Measurements from ENCODE around the gene ZNF91.
"Not testable (repeated sequence)": the region's sequence is repeated elsewhere in the genome, so short reads cannot be mapped to it uniquely, and the experiment has no call there.

ZNF91 gene

DNA sequence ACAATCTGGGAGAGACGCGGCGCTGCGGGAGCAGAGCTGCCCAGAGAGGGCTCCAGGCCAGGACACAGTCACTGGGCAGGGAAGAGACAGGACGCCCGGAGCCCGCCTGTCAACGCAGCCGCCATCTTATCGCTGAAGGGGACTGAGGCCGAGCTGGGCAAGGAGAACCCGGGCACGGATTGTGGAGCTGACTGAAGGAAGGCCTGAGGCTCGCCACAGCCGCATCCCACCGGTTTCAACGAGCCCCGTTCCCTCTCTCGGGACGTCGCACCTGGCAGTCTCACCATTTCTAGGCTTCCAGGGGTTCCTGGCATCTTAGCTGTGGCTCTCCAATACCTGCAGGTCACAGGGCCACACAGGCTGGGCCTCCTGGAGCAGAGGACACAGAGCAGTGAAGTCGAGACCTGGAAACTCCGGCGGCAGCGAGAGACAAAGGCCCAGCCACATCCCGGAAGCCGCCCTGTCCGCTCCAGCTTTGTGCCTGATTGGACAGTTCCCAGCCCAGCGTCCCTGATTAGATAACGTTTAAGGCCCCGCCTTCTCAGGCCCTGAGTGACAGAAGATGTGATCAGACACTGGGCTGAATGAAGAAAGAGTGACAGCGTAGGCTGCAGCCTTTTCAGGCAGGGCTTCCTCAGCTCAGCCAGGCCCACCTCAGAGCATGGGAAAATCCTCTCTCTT, at the start of gene ZNF91:
ZNF91 (minus strand) TSS at position 431 of the 681 bp plus-strand sequence; CDS start at position 314, 117 bp downstream.
- DNase-seq (ENCODE audit: low read depth in 2 of 2), result peak; percentile 91 to 92

GRCh38 chr19:23440791-23441190, 45.5 kb upstream of the ZNF91 start:
- DNase-seq (ENCODE audit: low read depth in 2 of 2), result no peak

- no peak for DNase-seq (ENCODE audit: low read depth in 2 of 2)
Observed at GRCh38 chr19:23440207-23440606, 44.9 kb upstream of the ZNF91 start.

GRCh38 chr19:23439623-23440022, 44.4 kb upstream of the ZNF91 start:
- DNase-seq (ENCODE audit: low read depth in 2 of 2), result no peak

DNA sequence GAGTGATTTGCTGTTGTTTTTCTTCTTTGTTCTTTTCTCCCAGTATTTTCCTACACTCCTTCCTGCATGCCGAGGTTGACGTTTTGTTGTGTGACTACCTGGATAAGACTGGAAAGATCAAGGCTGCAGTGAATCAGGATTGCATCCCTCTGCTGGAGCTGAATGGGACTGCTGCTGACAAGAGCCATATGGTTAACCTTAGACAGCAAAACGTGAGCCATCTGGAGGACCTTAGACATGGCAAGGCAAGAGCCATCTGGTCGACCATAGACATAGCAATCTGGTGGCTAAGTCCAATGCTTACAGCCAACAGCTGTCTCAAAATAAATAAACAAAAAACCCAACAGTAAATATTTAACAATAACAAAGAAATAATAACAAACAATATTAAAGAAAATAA, 42.6 kb upstream of the ZNF91 start:
- DNase-seq (ENCODE audit: low read depth in 2 of 2), result no peak

GRCh38 chr19:23436944-23437343, 41.7 kb upstream of the ZNF91 start:
- no peak for DNase-seq (ENCODE audit: low read depth in 2 of 2)

GRCh38 chr19:23436318-23436717, 41.0 kb upstream of the ZNF91 start:
- no peak for DNase-seq (ENCODE audit: low read depth in 2 of 2)

GRCh38 chr19:23420824-23421223, 25.6 kb upstream of the ZNF91 start:
- no peak for DNase-seq (ENCODE audit: low read depth in 2 of 2)

DNA sequence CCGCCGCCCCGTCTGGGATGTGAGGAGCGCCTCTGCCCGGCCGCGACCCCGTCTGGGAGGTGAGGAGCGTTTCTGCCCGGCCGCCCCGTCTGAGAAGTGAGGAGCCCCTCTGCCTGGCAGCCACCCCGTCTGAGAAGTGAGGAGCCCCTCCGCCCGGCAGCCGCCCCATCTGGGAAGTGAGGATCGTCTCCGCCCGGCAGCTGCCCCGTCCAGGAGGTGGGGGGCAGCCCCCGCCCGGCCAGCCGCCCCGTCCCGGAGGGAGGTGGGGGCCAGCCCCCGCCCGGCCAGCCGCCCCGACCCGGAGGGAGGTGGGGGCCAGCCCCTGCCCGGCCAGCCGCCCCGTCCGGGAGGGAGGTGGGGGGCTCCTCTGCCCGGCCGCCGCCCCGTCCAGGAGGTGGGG, 24.0 kb upstream of the ZNF91 start:
- not testable (repeated sequence) for DNase-seq (ENCODE audit: low read depth in 2 of 2)

DNA sequence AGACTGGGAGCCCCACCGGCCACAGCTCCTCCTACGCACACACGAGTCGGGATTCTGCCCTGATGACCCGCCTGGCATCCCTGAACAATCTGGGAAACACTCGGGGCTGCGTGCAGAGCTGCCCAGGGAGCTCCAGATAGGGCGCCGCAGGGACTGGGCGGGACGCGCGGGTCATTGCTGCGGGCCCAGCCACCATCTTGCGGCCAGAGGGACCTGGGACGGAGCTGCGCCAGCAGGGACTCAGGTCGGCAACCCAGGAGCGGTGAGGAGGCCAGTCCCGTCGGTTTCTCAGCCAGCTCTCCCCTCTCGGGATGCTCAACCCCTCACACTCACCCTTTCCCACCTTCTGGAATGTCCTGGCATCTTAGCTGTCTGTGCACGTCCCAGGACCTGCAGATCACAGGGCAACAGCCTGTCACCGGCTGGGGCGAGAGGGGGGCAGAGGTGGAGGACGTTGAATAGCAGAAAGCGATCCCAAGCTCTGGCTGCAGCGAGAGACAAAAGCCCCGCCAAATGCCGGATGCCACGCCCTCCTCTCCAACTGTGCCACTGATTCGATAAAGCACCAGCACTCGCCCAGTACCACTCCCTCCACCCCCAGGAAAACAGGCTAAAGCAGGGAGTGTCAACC, 20.4 kb upstream of the ZNF91 start:
- no peak for DNase-seq (ENCODE audit: low read depth in 2 of 2)

DNA sequence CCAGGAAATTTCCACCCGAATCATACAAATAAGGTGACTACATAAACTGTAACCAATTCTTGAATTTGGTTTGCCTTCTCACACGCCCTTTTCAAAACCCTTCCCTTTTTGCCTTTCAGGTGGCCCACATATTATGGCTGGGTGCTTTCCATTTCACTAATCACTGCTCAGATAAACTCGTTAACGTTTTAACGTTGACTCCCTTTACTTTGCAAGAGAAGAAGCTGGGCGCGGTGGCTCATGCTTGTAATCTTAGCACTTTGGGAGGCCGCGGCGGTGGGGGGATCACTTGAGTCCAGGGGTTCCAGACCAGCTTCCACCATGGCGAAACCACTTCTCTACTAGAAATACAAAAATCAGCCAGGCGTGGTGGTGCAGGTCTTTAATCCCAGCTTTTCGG, 19.8 kb upstream of the ZNF91 start:
- DNase-seq (ENCODE audit: low read depth in 2 of 2), result no peak

GRCh38 chr19:23410155-23410554, 14.9 kb upstream of the ZNF91 start:
- DNase-seq (ENCODE audit: low read depth in 2 of 2), result no peak

GRCh38 chr19:23409392-23410048, 14.2 kb upstream of the ZNF91 start:
- no peak for DNase-seq (ENCODE audit: low read depth in 2 of 2)

- DNase-seq (ENCODE audit: low read depth in 2 of 2), result no peak
Observed at GRCh38 chr19:23407616-23408133, 12.4 kb upstream of the ZNF91 start.

GRCh38 chr19:23406721-23407120, 11.4 kb upstream of the ZNF91 start:
- DNase-seq (ENCODE audit: low read depth in 2 of 2), result no peak

- DNase-seq (ENCODE audit: low read depth in 2 of 2), result no peak
Observed at GRCh38 chr19:23406091-23406490, 10.8 kb upstream of the ZNF91 start.

DNA sequence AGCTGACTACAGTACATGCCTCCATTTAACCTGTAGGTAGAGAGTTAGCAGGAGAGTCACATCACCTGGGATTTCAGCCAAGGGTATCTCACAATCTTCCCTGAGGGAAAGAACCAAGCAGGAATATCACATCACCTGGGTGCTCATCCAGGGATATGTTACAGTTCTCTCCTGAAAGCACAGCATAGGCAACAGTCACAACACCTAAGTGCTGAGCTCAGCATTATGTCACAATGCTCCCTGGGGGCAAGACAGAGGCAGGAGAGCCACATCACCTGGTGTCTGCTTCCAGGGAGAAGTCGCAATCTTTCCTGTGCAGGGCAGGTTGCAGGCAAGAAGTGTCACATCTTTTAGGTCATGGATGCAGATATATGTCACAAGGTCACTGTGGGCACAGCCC, 9.4 kb upstream of the ZNF91 start:
- no peak for DNase-seq (ENCODE audit: low read depth in 2 of 2)

- DNase-seq (ENCODE audit: low read depth in 2 of 2), result no peak
Observed at GRCh38 chr19:23403581-23404324, 8.5 kb upstream of the ZNF91 start.

DNA sequence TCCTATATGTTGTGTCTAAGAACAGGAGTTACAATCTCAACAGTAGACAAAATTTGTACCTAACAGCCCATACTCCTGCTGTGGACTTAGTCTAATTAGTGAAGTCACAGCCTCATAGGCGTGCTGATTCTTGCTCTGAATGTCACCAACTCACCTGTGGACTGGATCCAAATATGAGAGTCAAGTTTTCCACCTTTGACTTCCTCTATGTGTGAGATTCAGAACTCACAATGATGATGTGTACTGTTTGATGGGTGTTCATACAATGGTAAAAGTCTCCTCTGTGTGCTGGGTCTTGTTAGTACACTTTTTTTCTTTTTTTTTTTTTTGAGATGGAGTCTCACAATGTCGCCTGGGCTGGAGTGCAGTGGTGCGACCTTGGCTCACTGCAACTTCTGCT, 7.8 kb upstream of the ZNF91 start:
- DNase-seq (ENCODE audit: low read depth in 2 of 2), result no peak

DNA sequence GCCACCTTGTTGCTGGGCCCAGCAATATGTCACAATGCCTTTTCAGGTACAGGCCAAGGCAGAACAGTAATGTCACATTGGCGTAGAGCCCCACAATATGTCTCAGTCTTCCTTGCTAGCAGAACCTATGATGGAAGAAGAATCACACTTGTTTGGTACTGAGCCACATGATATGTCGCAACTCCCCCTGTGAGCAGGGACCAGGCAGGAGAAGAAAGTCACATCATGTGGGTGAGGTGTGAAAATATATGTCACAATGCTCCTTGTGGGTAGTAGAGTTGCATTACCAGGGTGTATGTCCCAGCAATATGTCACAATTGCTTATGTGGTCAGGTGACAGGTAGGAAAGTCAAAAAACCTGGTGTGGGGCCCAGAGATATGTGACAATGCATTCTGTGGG, 7.1 kb upstream of the ZNF91 start:
- DNase-seq (ENCODE audit: low read depth in 2 of 2), result no peak

- DNase-seq (ENCODE audit: low read depth in 2 of 2), result no peak
Observed at GRCh38 chr19:23401086-23401610, 5.9 kb upstream of the ZNF91 start.

- no peak for DNase-seq (ENCODE audit: low read depth in 2 of 2)
Observed at GRCh38 chr19:23399443-23399842, 4.2 kb upstream of the ZNF91 start.
